Measurements from ENCODE around the gene POLR2M.

POLR2M gene

DNA sequence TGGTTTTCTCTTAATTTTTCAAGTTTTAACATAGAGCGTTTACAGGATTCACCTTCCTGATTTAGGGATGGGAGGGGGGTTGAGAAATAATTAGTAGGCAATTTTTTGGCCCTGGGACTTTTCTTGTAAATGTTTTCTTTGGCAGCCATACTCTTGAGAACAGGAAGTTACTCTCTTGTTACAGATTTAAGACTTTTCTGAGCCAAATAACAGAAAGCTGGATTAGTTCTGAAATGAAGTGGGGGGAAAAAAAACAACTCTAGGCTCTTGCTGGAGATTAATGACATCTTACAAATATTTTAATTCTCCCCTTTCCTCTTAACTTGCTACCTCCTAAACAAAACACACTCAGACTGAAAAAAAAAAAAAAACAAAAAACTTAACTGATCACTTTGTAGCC, 13.8 kb upstream of the POLR2M start:
- DNase-seq = no peak

DNA sequence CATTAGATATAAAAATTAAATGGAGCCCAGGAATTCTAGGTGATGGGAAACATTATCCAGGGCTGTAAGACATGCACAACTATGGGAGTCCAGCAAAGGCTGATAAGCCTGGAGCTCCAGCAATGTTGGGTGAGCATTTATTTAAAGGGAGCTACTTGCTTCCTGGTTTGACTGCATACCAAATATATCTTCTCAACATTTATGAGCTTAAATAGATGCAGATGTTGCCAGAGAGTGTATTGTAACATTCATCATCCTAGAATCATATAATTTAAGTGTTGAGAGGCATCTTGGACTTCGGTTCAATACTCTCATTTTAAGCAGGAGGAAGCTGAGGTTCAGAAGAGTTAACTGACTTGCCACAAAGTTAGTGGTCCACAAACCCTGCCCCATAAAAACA, 12.2 kb upstream of the POLR2M start:
- no peak for DNase-seq

GRCh38 chr15:57696146-57696545, 10.4 kb upstream of the POLR2M start:
- DNase-seq = peak; percentile 2

GRCh38 chr15:57697588-57697987, 8.9 kb upstream of the POLR2M start:
- no peak for DNase-seq

- DNase-seq = no peak
Observed at GRCh38 chr15:57698243-57698642, 8.3 kb upstream of the POLR2M start.

GRCh38 chr15:57698991-57699390, 7.5 kb upstream of the POLR2M start:
- DNase-seq = no peak

- no peak for DNase-seq
Observed at GRCh38 chr15:57703387-57703786, 3.1 kb upstream of the POLR2M start.

DNA sequence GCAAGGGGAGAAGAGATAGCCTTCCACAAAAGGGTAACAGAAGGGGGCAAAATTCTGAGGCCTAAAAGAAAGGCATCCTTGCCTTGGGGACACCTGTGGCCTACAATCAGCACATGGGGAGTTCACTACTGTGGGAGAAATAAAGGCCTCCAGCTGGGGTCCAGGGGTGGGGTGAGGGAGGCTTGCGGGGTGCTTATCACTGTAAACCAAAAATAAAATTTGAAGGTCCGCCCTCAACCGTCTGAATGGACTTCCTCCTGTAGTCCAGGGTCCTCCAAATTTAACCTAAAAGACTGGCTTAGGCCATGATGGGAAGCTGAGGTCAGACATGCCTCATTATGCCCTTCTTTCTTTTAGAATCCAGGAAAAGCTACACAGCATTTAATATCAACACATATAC, 2.1 kb upstream of the POLR2M start:
- no peak for DNase-seq

GRCh38 chr15:57705746-57706404, 639 bp upstream of the POLR2M start:
- no peak for DNase-seq

DNA sequence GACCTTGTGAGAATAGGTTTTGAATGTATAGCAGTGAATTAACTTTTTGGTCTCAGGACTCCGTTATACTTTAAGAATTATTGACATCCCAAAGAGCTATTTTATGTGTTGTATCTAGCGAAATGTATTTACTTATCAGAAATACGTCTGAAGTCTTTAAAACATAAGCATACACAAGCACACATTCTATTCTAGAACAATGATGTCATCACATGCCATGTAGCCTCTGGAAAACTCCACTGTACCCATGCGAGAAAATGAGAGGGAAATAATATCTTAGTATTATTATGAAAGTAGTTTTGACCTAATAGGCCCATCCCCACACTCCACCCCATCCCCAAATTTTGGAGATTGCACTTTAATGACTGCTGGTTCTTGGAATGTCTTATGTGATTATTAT, 1.5 kb downstream of the POLR2M start:
- no peak for DNase-seq

DNA sequence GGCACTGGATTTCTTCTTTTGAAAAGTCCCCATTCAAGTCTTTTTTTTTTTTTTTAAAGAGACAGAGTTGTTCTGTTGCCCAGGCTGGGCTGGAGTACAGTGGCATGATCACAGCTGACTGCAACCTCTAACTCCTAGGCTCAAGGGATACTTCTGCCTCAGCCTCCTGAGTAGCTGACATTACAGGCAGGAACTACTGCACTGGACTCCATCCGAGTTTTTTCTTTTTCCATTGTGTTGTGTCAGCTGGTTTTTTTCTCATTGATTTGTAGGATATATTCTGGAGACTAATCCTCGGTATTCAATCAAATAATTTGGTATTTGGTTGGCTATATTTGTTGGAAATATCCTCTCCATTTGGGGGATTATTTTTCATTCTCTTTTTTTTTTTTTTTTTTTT, 11.8 kb downstream of the POLR2M start:
- no peak for DNase-seq

DNA sequence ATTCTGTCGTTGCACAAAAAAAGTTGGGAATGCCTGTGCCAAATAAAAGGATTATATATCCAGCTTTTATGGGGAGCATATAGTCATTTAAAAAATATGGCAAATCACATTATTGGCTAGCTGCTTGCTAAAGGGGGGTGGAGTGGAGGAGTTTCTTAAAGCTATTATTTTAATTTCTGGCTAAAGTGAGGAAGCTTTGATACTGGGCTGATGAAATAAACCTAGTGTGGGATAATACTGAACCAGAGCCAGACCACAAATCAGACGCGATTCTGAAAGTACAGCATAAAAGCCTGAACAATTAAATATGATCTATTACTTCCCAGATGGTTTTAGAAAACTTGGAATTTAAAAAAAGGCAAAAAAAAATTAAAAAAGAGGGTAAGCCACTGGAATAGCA, 14.4 kb downstream of the POLR2M start:
- DNase-seq = no peak

- no peak for DNase-seq
Observed at GRCh38 chr15:57726411-57726810, 19.9 kb downstream of the POLR2M start.

GRCh38 chr15:57727031-57727430, 20.5 kb downstream of the POLR2M start:
- DNase-seq = no peak

DNA sequence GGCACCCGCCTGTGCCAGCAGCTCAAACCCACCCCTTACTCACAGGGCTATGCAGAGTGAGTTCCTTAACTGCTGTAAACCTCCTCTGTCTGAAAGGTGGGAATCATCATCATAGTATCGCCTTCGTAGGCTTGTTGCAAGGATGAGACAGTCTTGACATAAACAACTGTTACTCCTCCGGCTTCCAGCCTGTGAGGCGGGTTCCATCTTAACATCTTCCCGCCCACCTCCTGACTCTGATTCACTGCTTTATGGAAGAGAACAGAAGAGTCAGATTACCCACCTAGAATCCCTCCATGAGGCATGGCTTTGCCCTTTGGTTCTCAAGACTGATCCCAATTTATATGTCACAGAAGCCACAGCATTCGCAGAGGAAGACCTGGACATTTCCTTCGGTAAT, 21.9 kb downstream of the POLR2M start:
- DNase-seq = no peak

GRCh38 chr15:57730876-57731275, 24.4 kb downstream of the POLR2M start:
- DNase-seq = no peak

- no peak for DNase-seq
Observed at GRCh38 chr15:57731530-57732103, 25.1 kb downstream of the POLR2M start.

DNA sequence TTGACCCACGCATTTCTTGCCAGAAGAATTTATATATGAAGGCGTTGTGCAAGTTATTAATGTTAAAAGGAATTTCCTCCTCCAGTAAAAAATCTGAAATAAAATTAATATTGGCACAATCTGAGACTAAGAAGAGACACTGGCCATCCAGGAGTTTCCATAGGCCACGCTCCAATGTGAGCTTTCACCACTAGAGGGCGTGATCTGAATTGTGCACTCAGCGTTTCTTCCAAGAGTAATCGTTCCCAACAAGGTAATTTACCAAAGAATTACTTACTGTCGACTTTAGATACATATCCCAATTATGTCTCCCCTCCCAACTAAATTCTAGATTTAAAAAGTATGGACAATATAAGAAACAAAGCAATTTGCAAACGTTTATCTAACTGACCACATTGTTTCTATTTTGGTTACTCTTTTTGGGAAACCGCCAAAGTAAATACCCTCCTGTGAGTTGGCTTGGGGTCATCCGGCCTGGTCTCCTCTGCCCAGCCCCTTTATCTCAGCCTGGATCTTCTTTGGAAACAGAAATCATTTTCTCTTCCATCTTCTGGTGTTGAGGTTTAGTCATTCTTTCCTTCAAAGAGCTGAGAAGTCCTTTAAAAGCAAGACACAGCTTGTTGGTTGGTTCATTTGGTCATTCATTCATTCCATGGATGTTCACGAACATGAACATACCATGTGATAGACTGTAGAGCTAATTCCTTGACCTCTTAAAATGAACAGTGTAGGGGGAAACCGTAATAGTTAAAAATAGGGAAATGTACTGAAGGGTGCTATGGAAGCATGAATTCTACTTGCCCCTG, 26.2 kb downstream of the POLR2M start:
- peak; percentile 26 for DNase-seq

DNA sequence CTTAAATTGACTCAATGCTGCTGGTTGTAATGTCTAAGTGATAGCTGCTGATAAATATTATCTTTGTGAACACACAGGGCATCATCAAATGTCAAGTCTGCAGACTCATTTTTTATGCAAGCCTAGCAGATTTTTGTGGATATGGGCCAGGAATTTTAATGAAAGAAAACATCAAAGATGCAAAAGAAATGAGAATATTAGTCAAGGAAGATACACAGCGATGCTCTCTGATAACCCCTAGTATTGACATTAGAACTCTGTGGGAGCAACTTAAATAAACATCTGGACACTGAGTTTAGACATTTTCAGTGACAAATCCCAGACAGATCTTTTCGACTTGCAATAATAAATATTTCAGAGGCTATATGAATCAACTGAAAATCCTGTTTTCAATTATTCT, 28.3 kb downstream of the POLR2M start:
- DNase-seq = no peak

GRCh38 chr15:57735431-57735830, 28.9 kb downstream of the POLR2M start:
- DNase-seq = no peak

- DNase-seq = no peak
Observed at GRCh38 chr15:57735891-57736290, 29.4 kb downstream of the POLR2M start.

- no peak for DNase-seq
Observed at GRCh38 chr15:57736591-57736990, 30.1 kb downstream of the POLR2M start.

DNA sequence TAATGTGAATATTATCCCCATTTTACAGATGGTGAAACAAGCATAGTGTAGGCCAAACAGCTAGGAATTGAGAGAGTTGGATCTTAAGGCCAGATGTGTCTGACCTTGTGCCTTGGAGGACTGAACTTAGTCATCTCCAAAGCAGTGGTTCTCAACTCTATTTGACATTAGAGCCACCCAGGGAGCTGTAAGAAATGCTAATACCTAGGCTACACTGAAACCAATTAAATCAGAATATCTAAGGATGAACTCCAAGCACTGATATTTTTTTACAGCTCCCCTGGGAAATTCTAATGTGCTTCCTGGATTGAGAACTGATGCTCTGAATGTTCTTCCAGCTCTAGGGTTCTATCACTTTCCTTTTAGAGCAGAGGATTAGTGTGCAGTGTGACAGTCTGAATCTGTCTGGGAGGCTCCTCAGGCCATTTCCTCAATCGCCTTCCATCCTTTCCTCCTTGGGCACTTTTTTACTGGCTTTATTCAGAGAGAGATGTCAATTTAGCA, 32.3 kb downstream of the POLR2M start:
- no peak for DNase-seq

DNA sequence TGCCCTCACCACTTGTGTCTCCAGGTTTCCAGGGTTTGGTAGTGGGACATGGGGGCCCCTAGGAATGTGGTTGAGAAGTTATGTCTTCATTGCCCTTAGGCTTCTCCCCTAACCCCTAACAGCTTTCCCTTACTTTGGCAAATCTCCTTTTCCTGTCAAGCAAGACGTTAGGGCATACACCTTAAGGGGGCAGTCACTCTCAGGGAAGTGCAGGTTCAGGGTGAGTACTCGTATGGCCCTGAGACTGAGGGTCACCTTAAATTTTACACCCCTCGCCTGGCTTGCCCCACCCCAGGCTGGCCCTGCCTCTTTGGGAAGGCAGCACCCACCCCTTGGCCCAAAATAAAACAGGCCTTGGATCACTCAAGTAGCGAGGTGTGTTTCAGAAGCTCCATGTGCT, 33.5 kb downstream of the POLR2M start:
- no peak for DNase-seq

All from NCI-H2029 (cell line).